DND-41 (cell line): ENCODE results near the gene LMNTD2.

Source experiments
- ATAC-seq: fragments of 200-7000 bp; cut with Tn5 transposase; 3 replicates; pipeline ENCODE4 v1.9.1; 2021; ENCODE audit warnings: low read depth; ENCODE audit not compliant: insufficient read depth
- DNase-seq: peaks from one replicate; pipeline ENCODE4 v3.0.0-alpha.2; 2020
- H2AFZ ChIP-seq: 2 replicates; pipeline ENCODE4 v1.6.0; 2012; ENCODE audit warnings: low read depth, low read length
- H3K27ac ChIP-seq: 2 replicates; pipeline ENCODE4 v1.5.1; 2012; ENCODE audit warnings: low read length, inconsistent platforms
- H3K27me3 ChIP-seq: fragments of 200-600 bp; sonication (generic); 2 replicates; pipeline ENCODE4 v1.6.0; 2012; ENCODE audit warnings: low read length, mild to moderate bottlenecking, inconsistent platforms; ENCODE audit not compliant: insufficient read depth, poor library complexity
- H3K36me3 ChIP-seq: 2 replicates; pipeline ENCODE4 v1.5.1; 2012; ENCODE audit warnings: low read length, inconsistent platforms; ENCODE audit not compliant: insufficient read depth
- H3K4me1 ChIP-seq: 2 replicates; pipeline ENCODE4 v1.5.1; 2012; ENCODE audit warnings: mild to moderate bottlenecking, low read length; ENCODE audit not compliant: insufficient read depth
- H3K4me2 ChIP-seq: 2 replicates; pipeline ENCODE4 v1.6.0; 2012; ENCODE audit warnings: mild to moderate bottlenecking, moderate library complexity, low read length, inconsistent platforms; ENCODE audit not compliant: insufficient read depth
- H3K4me3 ChIP-seq, 2 experiments: fragments of 200-600 bp in 1 of 2; shearing (Covaris generic) in 1 of 2; 2 replicates each; pipeline ENCODE4 v1.5.1; 2012 to 2016; ENCODE audit warnings: inconsistent platforms in 2 of 2, low read length in 2 of 2, mild to moderate bottlenecking in 2 of 2, low read depth in 1 of 2, moderate library complexity in 1 of 2
- H3K79me2 ChIP-seq: 2 replicates; pipeline ENCODE4 v1.6.0; 2012; ENCODE audit warnings: low read length, inconsistent platforms; ENCODE audit not compliant: insufficient read depth
- H3K9ac ChIP-seq: 2 replicates; pipeline ENCODE4 v1.6.0; 2012; ENCODE audit warnings: low read depth, mild to moderate bottlenecking, inconsistent platforms, low read length, moderate library complexity
- H3K9me3 ChIP-seq: 2 replicates; pipeline ENCODE4 v1.5.1; 2012; ENCODE audit warnings: low read length, moderate library complexity, mild to moderate bottlenecking, inconsistent platforms; ENCODE audit not compliant: insufficient read depth, severe bottlenecking
- H4K20me1 ChIP-seq: 2 replicates; pipeline ENCODE4 v1.6.0; 2012; ENCODE audit warnings: low read length; ENCODE audit not compliant: insufficient read depth
- EZH2 ChIP-seq: IDR thresholded peaks from 3 replicates; pipeline ENCODE4 v1.6.1; 2012; ENCODE audit warnings: borderline replicate concordance, low read depth, mild to moderate bottlenecking, moderate library complexity, low read length, inconsistent platforms; ENCODE audit not compliant: severe bottlenecking
- TF ChIP-seq, protein P1 (sequence below): IDR thresholded peaks from 2 replicates; pipeline ENCODE4 v1.5.1; 2012; ENCODE audit warnings: borderline replicate concordance, low read length, moderate library complexity, mild to moderate bottlenecking; ENCODE audit not compliant: poor library complexity, severe bottlenecking; ENCODE audit errors: extremely low read depth

The LMNTD2 gene

DNA sequence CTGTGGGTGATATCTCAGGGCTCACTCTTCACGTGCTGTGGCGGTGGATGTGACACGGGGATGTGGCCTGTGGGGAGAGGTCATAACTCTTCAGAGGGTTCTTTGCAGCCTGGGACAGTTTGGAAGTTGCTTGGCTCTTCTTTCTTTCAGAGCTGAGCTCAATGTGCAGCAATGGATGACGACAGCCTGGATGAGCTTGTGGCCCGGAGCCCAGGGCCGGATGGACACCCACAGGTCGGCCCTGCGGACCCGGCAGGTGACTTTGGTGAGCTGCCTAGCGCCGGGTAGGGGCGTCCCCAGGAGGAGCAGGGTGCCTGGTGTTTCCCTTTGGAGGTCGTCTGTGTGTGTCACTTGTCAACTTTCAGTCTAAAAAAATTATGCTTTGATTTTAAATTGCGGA is 20.8 kb upstream of the LMNTD2 start:
- Histone ChIP-seq H3K4me2 (no peak overlapping the region), H3K27ac (no peak overlapping the region), H3K9me3 (no peaks in the 10 kb centered on the region), H3K36me3 (peaks cover 74% of the 10 kb centered on the region), H3K79me2 (peaks cover 87% of the 10 kb centered on the region), H4K20me1 (peaks cover 76% of the 10 kb centered on the region), H2AFZ (no peak overlapping the region), H3K9ac (no peak overlapping the region), H3K4me1 (peaks cover 33% of the 10 kb centered on the region), H3K27me3 (no peaks in the 10 kb centered on the region), H3K4me3 (no peak overlapping the region)
- ATAC-seq (no peak), DNase-seq (no peak)
- TF ChIP-seq, protein P1, sequence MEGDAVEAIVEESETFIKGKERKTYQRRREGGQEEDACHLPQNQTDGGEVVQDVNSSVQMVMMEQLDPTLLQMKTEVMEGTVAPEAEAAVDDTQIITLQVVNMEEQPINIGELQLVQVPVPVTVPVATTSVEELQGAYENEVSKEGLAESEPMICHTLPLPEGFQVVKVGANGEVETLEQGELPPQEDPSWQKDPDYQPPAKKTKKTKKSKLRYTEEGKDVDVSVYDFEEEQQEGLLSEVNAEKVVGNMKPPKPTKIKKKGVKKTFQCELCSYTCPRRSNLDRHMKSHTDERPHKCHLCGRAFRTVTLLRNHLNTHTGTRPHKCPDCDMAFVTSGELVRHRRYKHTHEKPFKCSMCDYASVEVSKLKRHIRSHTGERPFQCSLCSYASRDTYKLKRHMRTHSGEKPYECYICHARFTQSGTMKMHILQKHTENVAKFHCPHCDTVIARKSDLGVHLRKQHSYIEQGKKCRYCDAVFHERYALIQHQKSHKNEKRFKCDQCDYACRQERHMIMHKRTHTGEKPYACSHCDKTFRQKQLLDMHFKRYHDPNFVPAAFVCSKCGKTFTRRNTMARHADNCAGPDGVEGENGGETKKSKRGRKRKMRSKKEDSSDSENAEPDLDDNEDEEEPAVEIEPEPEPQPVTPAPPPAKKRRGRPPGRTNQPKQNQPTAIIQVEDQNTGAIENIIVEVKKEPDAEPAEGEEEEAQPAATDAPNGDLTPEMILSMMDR, result no peak
- no peak for TF ChIP-seq EZH2

DNA sequence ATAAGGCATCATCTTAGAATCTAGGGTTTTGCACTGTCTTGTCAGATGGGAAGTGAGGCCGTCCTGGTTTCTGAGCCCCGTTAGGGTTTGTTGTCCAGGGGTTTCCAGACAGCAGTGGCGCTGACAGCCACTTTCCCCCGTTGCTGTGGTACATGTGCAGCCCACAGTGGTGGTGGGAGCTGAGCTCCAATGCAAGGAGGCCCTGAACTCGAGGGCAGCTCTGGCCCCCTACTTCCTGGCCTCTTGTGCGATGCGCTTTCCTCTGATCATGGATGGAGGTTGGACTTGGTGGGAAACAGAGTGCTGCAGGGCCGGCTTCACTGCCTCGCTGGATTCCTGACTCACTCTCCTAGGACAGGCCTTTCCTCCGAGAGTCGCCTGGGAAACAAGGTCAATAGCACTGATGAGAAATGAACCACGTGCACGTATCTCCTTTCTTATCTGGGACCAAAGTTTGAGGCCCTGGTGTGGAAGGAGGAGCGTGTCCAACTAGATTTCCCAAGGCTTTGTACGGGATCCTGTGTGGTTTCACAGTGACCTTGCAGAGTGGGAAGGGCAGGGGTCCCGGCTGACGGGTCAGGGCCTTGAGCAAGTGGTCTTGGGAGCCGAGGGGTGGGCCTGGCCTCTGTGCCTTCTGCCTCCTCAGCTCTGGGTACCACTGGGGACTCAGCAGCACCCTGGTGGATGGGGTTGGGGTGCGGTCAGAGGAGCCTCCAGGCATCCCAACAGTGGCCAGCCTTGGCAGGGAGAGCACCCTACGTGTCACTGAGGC is 19.5 kb upstream of the LMNTD2 start:
- H3K27ac ChIP-seq, result no peak overlapping the region
- ATAC-seq (no peak), DNase-seq (no peak)

DNA sequence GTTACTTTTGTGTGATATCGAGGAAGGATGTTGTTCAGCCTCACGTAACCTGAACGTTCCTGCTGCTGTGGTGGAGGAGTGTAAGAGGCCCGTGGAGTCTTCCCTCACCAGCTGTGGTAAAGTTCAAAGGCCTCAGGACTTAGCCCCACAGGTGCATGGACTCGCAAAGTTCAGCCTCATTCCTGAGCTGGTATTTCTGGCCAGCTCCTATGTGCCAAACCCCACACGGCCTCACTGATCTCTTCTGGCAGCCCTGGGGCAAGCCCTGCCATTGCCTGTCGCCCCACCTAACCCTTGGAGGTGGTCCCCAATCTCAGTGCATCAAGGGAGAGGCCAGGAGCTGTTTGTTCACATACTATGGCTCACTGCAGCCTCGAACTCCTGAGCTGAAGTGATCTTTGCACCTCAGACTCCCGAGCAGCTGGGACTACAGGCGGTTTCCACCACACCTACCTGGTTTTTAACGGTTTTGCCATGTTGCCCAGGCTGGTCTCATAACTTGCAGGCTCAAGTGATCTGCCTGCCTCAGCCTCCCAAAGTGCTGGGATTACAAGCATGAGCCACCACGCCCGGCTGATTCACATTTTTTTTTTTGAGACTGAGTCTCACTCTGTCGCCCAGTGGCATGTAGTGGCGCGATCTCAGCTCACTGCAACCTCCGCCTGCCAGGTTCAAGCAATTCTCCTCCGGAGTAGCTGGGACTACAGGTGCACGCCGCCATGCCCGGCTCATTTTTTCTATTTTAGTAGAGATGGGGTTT is 17.9 kb upstream of the LMNTD2 start:
- Histone ChIP-seq H4K20me1 (peaks cover 58% of the 10 kb centered on the region), H3K9me3 (no peaks in the 10 kb centered on the region), H3K27ac (no peak overlapping the region), H3K79me2 (peaks cover 68% of the 10 kb centered on the region), H2AFZ (no peak overlapping the region), H3K27me3 (no peaks in the 10 kb centered on the region), H3K4me1 (peaks cover 43% of the 10 kb centered on the region), H3K9ac (peak overlapping the region; percentile 78), H3K36me3 (peaks cover 53% of the 10 kb centered on the region), H3K4me2 (peak overlapping the region; percentile 95), H3K4me3 (peak overlapping the region; percentile 82 to 85; a peak in 3 of 4 replicates)
- ATAC-seq (no peak), DNase-seq (no peak)
- TF ChIP-seq EZH2, result no peak
- TF ChIP-seq, protein P1, result no peak

More for the DNA sequence above, 19.5 kb upstream of the LMNTD2 start:
- Histone ChIP-seq H3K4me3 (no peak overlapping the region), H3K79me2 (peaks cover 80% of the 10 kb centered on the region), H3K9ac (no peak overlapping the region), H2AFZ (no peak overlapping the region), H4K20me1 (peaks cover 73% of the 10 kb centered on the region), H3K4me1 (peaks cover 40% of the 10 kb centered on the region), H3K4me2 (peak overlapping the region; percentile 95; the same call in 1 of the 2 replicates), H3K27me3 (no peaks in the 10 kb centered on the region), H3K9me3 (no peaks in the 10 kb centered on the region), H3K36me3 (peaks cover 66% of the 10 kb centered on the region)
- TF ChIP-seq, protein P1, result no peak
- no peak for TF ChIP-seq EZH2
